Endodermal cell (in vitro differentiated cells): ENCODE data around the gene TAGAP. TPM values are rescaled to one million over a fixed set of nuclear protein-coding genes. Genes with fewer than 3 reads are reported as not detected.

Experiments used
- DNase-seq: peaks from one replicate; pipeline ENCODE4 v3.0.0-alpha.2; 2017
- H3K27ac ChIP-seq: 2 replicates; pipeline ENCODE4 v1.5.1; 2013; ENCODE audit warnings: mild to moderate bottlenecking, low read depth, low read length, moderate library complexity
- H3K27me3 ChIP-seq: 2 replicates; pipeline ENCODE4 v1.6.1; 2013; ENCODE audit warnings: mild to moderate bottlenecking, low read length, moderate library complexity; ENCODE audit not compliant: insufficient read depth, control insufficient read depth, poor library complexity, severe bottlenecking
- H3K36me3 ChIP-seq: 2 replicates; pipeline ENCODE4 v1.7.0; 2013; ENCODE audit warnings: mild to moderate bottlenecking, low read length, moderate library complexity; ENCODE audit not compliant: control insufficient read depth, insufficient read depth
- H3K4me1 ChIP-seq: one replicate; pipeline ENCODE4 v1.7.0; 2013; ENCODE audit warnings: low read length; ENCODE audit not compliant: control insufficient read depth, insufficient read depth
- H3K4me3 ChIP-seq: 2 replicates; pipeline ENCODE4 v1.5.1; 2013; ENCODE audit warnings: mild to moderate bottlenecking, low read length, moderate library complexity
- H3K9ac ChIP-seq: 2 replicates; pipeline ENCODE4 v1.6.1; 2013; ENCODE audit warnings: mild to moderate bottlenecking, low read length, moderate library complexity; ENCODE audit not compliant: poor library complexity, severe bottlenecking; ENCODE audit errors: extremely low read depth
- H3K9me3 ChIP-seq: 2 replicates; pipeline ENCODE4 v1.6.1; 2013; ENCODE audit warnings: mild to moderate bottlenecking, low read length, moderate library complexity; ENCODE audit not compliant: control insufficient read depth
- H3K27ac Mint-ChIP-seq: 2 replicates; pipeline ENCODE4 v1.8.0; 2020; ENCODE audit warnings: mixed read lengths
- H3K27me3 Mint-ChIP-seq: 2 replicates; pipeline ENCODE4 v1.8.0; 2021; ENCODE audit warnings: mild to moderate bottlenecking, mixed read lengths; ENCODE audit not compliant: insufficient read depth
- H3K36me3 Mint-ChIP-seq: 2 replicates; pipeline ENCODE4 v1.8.0; 2020; ENCODE audit warnings: low read depth, mixed read lengths
- H3K4me1 Mint-ChIP-seq: 2 replicates; pipeline ENCODE4 v1.8.0; 2020; ENCODE audit warnings: mixed read lengths
- H3K4me3 Mint-ChIP-seq: 2 replicates; pipeline ENCODE4 v1.8.0; 2020; ENCODE audit warnings: mild to moderate bottlenecking, moderate library complexity, mixed read lengths
- H3K9me3 Mint-ChIP-seq: 2 replicates; pipeline ENCODE4 v1.8.0; 2020; ENCODE audit warnings: mild to moderate bottlenecking, mixed read lengths
- WGBS, 2 experiments: methylation state at CpG; one replicate each; pipeline versions ENCODE4 v1.1.5 to v1.1.7; 2013; ENCODE audit warnings: missing lambda C conversion rate in 2 of 2, mixed read lengths in 1 of 2; ENCODE audit not compliant: insufficient coverage in 1 of 2, insufficient read length in 1 of 2; 5-methylcytosine and 5-hydroxymethylcytosine counted together
- total RNA-seq, 2 donors: library from RNA; stranded (reverse); fragmentation: NEBNext Ultra II Directional in 1 of 2; extraction: Animal tissue kit (Norgen Biotek cat#: 25700) in 1 of 2; gene quantifications; 2 replicates in 1 of 2; 3 replicates in 1 of 2; pipeline ENCODE4 v1.2.1, GENCODE V29; 2021
- TF ChIP-seq, protein P1 (sequence below): fragments of 200-600 bp; sonication (generic); conservative IDR thresholded peaks from 2 replicates; pipeline ENCODE4 v1.5.0; 2021; ENCODE audit warnings: antibody characterized with exemption, mild to moderate bottlenecking

The TAGAP gene
- total RNA-seq, 2 donors from 2014 or later: 0.24 TPM; not detected in 1

DNA sequence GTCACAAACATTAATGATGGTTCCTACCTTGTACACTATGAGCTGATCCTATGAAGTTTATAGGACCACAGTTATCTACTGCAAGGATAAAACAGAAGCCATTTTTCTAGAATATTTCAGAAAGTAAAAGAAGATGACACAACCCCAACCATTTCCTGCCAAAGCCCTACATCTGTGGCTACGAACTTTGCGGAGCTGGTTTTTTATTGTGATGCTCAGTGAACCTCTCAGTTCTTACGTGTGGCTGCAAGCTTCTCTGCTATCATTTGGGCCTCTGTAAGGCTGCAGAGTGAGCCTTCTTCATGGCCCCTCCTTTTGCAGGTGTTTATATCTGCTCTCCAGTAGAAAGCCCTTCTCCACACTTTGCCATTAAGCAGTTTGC, 17.8 kb upstream of the TAGAP start:
- Histone ChIP-seq H3K4me3 (no peak overlapping the region), H3K36me3 (no peaks in the 10 kb centered on the region), H3K4me1 (no peaks in the 10 kb centered on the region), H3K27ac (no peak overlapping the region), H3K9ac (no peak overlapping the region), H3K9me3 (no peaks in the 10 kb centered on the region), H3K27me3 (peaks cover 30% of the 10 kb centered on the region)
- H3K27me3 Mint-ChIP-seq: peaks cover 48% of the 10 kb centered on the region
- H3K9me3 Mint-ChIP-seq: no peaks in the 10 kb centered on the region
- 90 to 92% methylated on average over 3 of the region's 3 CpGs for WGBS, 2 experiments
- H3K4me1 Mint-ChIP-seq: peaks cover 3% of the 10 kb centered on the region
- DNase-seq: peak; percentile 8
- H3K27ac Mint-ChIP-seq: no peak overlapping the region
- TF ChIP-seq, protein P1, sequence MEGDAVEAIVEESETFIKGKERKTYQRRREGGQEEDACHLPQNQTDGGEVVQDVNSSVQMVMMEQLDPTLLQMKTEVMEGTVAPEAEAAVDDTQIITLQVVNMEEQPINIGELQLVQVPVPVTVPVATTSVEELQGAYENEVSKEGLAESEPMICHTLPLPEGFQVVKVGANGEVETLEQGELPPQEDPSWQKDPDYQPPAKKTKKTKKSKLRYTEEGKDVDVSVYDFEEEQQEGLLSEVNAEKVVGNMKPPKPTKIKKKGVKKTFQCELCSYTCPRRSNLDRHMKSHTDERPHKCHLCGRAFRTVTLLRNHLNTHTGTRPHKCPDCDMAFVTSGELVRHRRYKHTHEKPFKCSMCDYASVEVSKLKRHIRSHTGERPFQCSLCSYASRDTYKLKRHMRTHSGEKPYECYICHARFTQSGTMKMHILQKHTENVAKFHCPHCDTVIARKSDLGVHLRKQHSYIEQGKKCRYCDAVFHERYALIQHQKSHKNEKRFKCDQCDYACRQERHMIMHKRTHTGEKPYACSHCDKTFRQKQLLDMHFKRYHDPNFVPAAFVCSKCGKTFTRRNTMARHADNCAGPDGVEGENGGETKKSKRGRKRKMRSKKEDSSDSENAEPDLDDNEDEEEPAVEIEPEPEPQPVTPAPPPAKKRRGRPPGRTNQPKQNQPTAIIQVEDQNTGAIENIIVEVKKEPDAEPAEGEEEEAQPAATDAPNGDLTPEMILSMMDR: no peak
- H3K4me3 Mint-ChIP-seq: no peak overlapping the region
- H3K36me3 Mint-ChIP-seq: no peaks in the 10 kb centered on the region

DNA sequence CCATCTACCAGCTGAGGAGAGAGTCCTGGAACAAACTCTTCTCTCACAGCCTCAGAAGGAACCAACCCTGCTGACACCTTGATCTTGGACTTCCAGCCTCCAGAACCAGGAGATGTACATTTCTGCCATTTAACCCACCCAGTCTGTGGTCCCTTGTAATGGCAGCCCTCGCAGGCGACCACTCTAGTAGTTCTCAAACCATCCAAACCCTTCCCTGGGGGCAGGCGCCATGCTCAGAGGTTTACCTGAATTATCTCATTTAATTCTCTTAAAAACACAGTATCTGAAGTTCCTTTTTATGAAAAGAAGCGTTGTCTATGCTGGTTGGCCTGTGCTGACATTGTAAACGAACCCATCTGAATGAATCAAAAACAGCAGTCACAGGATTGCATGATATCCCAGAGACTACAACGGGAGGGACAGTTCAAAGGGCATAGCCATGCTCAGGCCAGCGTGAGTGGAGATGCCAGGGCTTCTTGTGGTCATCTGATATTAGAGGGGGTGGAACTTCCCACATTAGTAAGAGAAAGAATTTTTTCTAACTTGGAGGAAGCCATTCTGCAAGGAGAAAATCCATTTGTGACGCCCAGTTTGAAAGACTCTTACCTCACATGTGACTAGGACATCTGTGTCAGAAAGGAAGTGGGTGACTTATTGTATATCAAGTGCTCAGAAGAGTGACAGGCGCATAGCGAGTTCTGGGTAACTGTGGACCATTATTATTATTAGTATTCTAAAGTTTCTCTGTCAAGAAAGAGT, 17.2 kb upstream of the TAGAP start:
- 93 to 96% methylated on average over 7 to 10 of the region's 10 CpGs for WGBS, 2 experiments
- Histone ChIP-seq H3K4me1 (no peaks in the 10 kb centered on the region), H3K4me3 (no peak overlapping the region), H3K27ac (no peak overlapping the region), H3K9ac (no peak overlapping the region), H3K27me3 (peaks cover 24% of the 10 kb centered on the region), H3K36me3 (no peaks in the 10 kb centered on the region), H3K9me3 (no peaks in the 10 kb centered on the region)
- Mint-ChIP-seq H3K4me1 (peaks cover 3% of the 10 kb centered on the region), H3K36me3 (no peaks in the 10 kb centered on the region), H3K27ac (no peak overlapping the region), H3K4me3 (no peak overlapping the region), H3K9me3 (no peaks in the 10 kb centered on the region), H3K27me3 (peaks cover 43% of the 10 kb centered on the region)
- TF ChIP-seq, protein P1: no peak
- DNase-seq: peak; percentile 12

DNA sequence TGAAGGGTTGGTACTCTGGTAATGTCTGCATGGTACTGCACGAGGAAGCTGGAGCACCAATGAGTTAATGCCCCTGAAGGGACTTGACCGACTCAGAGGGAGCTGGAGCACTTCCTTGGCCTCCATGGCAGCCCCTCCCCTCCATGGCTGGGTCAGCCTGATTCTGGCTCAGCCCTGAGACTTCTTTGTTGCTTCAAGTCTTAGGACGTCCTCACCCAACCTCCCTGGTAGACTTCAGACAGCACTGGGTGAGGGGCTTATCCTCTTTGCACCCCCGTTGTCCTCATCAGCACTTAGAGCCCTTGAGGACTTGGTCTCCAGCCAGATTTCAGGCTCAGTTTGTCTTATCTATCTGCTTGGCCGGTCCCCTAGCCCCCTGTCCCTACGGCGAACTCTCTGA, 16.4 kb upstream of the TAGAP start:
- Mint-ChIP-seq H3K27ac (no peak overlapping the region), H3K36me3 (no peaks in the 10 kb centered on the region), H3K27me3 (peaks cover 37% of the 10 kb centered on the region)

More for the DNA sequence above, 16.4 kb upstream of the TAGAP start:
- Histone ChIP-seq H3K9ac (no peak overlapping the region), H3K27me3 (peaks cover 24% of the 10 kb centered on the region), H3K27ac (no peak overlapping the region), H3K4me3 (no peak overlapping the region), H3K36me3 (no peaks in the 10 kb centered on the region), H3K9me3 (no peaks in the 10 kb centered on the region), H3K4me1 (no peaks in the 10 kb centered on the region)
- WGBS, 2 experiments: 92 to 94% methylated on average over 6 to 7 of the region's 7 CpGs
- Mint-ChIP-seq H3K4me3 (no peak overlapping the region), H3K4me1 (peaks cover 8% of the 10 kb centered on the region), H3K9me3 (no peaks in the 10 kb centered on the region)
- TF ChIP-seq, protein P1: no peak
- peak; percentile 13 for DNase-seq
